IMR-90 (cell line): Measurements from ENCODE around the gene CD300LF. TPM values are rescaled to one million over a fixed set of nuclear protein-coding genes. Genes with fewer than 3 reads are reported as not detected.

ENCODE experiments used
- ATAC-seq: fragments of 200-7000 bp; cut with Tn5 transposase; 2 replicates; pipeline ENCODE4 v1.9.1; 2020; ENCODE audit warnings: low read depth, mild to moderate bottlenecking, moderate library complexity
- BruUV-seq: library from RNA; stranded (reverse); fragments of 400-500 nt; replicated peaks from 2 replicates; lab custom pipeline; 2021; lab: Mats Ljungman, UMichigan
- CTCF ChIA-PET: fragments of 300-600 bp; formaldehyde crosslinking; extraction: SDS; loops from one replicate; lab custom pipeline; 2021; ENCODE audit warnings: antibody characterized with exemption; lab: Yijun Ruan, JAX
- POLR2A ChIA-PET: fragments of 300-600 bp; sonication (Branson Sonifier 250); formaldehyde crosslinking; loops from one replicate; lab custom pipeline; 2022; ENCODE audit warnings: antibody characterized with exemption; ENCODE audit not compliant: unreplicated experiment; lab: Charles Lee
- DNase-seq: peaks from one replicate; pipeline ENCODE4 v3.0.0; 2013
- H2AFZ ChIP-seq: replicated peaks from 2 replicates; pipeline ENCODE3; 2013; ENCODE audit warnings: low read length, mild to moderate bottlenecking; ENCODE audit not compliant: poor library complexity
- H2AK5ac ChIP-seq: 2 replicates; pipeline ENCODE4 v1.6.1; 2013; ENCODE audit warnings: low read depth, low read length, inconsistent platforms
- H2AK9ac ChIP-seq: replicated peaks from 2 replicates; pipeline ENCODE3; 2013; ENCODE audit warnings: mild to moderate bottlenecking, low read depth, low read length, moderate library complexity; ENCODE audit not compliant: poor library complexity
- H2BK120ac ChIP-seq: 2 replicates; pipeline ENCODE4 v1.6.1; 2013; ENCODE audit warnings: low read depth, low read length, inconsistent platforms
- H2BK15ac ChIP-seq: 3 replicates; pipeline ENCODE4 v1.6.1; 2013; ENCODE audit warnings: low read depth, low read length, inconsistent platforms
- H2BK20ac ChIP-seq: 2 replicates; pipeline ENCODE4 v1.6.1; 2013; ENCODE audit warnings: low read depth, mild to moderate bottlenecking, inconsistent platforms, low read length, moderate library complexity
- H2BK5ac ChIP-seq: 2 replicates; pipeline ENCODE4 v1.6.1; 2013; ENCODE audit warnings: mild to moderate bottlenecking, low read depth, low read length, inconsistent platforms; ENCODE audit not compliant: poor library complexity, severe bottlenecking
- H3K14ac ChIP-seq: replicated peaks from 2 replicates; pipeline ENCODE4 v1.6.1; 2013; ENCODE audit warnings: low read depth, low read length, inconsistent platforms
- H3K18ac ChIP-seq: 2 replicates; pipeline ENCODE4 v1.6.1; 2013; ENCODE audit warnings: low read depth, low read length, control low read depth
- H3K23ac ChIP-seq: 2 replicates; pipeline ENCODE4 v1.6.1; 2013; ENCODE audit warnings: low read depth, low read length, inconsistent platforms
- H3K27ac ChIP-seq: 2 replicates; pipeline ENCODE4 v1.5.1; 2013; ENCODE audit warnings: mild to moderate bottlenecking, control low read depth, low read length; ENCODE audit not compliant: insufficient read depth
- H3K27me3 ChIP-seq: 2 replicates; pipeline ENCODE4 v1.6.1; 2013; ENCODE audit warnings: low read length; ENCODE audit not compliant: control insufficient read depth, insufficient read depth
- H3K36me3 ChIP-seq: 2 replicates; pipeline ENCODE4 v1.6.1; 2013; ENCODE audit warnings: low read length, mixed read lengths; ENCODE audit not compliant: control insufficient read depth, insufficient read depth
- H3K4ac ChIP-seq: 2 replicates; pipeline ENCODE4 v1.6.1; 2013; ENCODE audit warnings: low read depth, low read length, inconsistent platforms
- H3K4me1 ChIP-seq: 2 replicates; pipeline ENCODE4 v1.6.1; 2013; ENCODE audit warnings: low read length, mixed read lengths; ENCODE audit not compliant: control insufficient read depth, insufficient read depth
- H3K4me2 ChIP-seq: 2 replicates; pipeline ENCODE4 v1.6.1; 2013; ENCODE audit warnings: low read depth, mild to moderate bottlenecking, control low read depth, low read length, moderate library complexity
- H3K4me3 ChIP-seq: 2 replicates; pipeline ENCODE4 v1.5.1; 2013; ENCODE audit warnings: low read depth, mild to moderate bottlenecking, control low read depth, low read length, moderate library complexity; ENCODE audit not compliant: insufficient read depth
- H3K56ac ChIP-seq: 2 replicates; pipeline ENCODE4 v1.6.1; 2013; ENCODE audit warnings: low read length, inconsistent platforms; ENCODE audit not compliant: insufficient read depth; ENCODE audit errors: extremely low read depth
- H3K79me1 ChIP-seq, 2 experiments: 2 replicates each; pipeline ENCODE4 v1.6.1; 2013; ENCODE audit warnings: low read length in 2 of 2, inconsistent platforms in 1 of 2, low read depth in 1 of 2
- H3K9ac ChIP-seq: 2 replicates; pipeline ENCODE4 v1.6.1; 2013; ENCODE audit warnings: low read depth, low read length, control low read depth
- H3K9me1 ChIP-seq: 2 replicates; pipeline ENCODE4 v1.6.1; 2013; ENCODE audit warnings: low read length, inconsistent platforms; ENCODE audit not compliant: insufficient read depth
- H3K9me3 ChIP-seq: 2 replicates; pipeline ENCODE4 v1.6.1; 2013; ENCODE audit warnings: low read length; ENCODE audit not compliant: control insufficient read depth, insufficient read depth
- H4K20me1 ChIP-seq: 2 replicates; pipeline ENCODE4 v1.6.1; 2013; ENCODE audit warnings: low read length, inconsistent platforms; ENCODE audit not compliant: insufficient read depth
- H4K5ac ChIP-seq: 2 replicates; pipeline ENCODE4 v1.6.1; 2013; ENCODE audit warnings: mild to moderate bottlenecking, low read depth, low read length, control low read depth
- H4K8ac ChIP-seq, 2 experiments: 2 replicates each; pipeline ENCODE4 v1.6.1; 2013; ENCODE audit warnings: low read depth in 2 of 2, low read length in 2 of 2, control low read depth in 1 of 2, inconsistent platforms in 1 of 2
- H4K91ac ChIP-seq: 2 replicates; pipeline ENCODE4 v1.6.1; 2013; ENCODE audit warnings: low read depth, low read length, inconsistent platforms; ENCODE audit not compliant: insufficient read depth
- BHLHE40 ChIP-seq: fragments of 150-350 bp; IDR thresholded peaks from 2 replicates; pipeline ENCODE4 v1.6.1; 2016; ENCODE audit warnings: mild to moderate bottlenecking, low read depth, low read length
- CHD1 ChIP-seq: IDR thresholded peaks from 2 replicates; pipeline ENCODE4 v1.6.1; 2012; ENCODE audit warnings: low read depth, low read length, improper control_type of control experiment
- RAD21 ChIP-seq: IDR thresholded peaks from 2 replicates; pipeline ENCODE4 v1.6.1; 2012; ENCODE audit warnings: low read length, improper control_type of control experiment
- RCOR1 ChIP-seq: IDR thresholded peaks from 2 replicates; pipeline ENCODE4 v1.6.1; 2012; ENCODE audit warnings: mild to moderate bottlenecking, low read length, improper control_type of control experiment; ENCODE audit not compliant: insufficient replicate concordance
- WGBS, 2 experiments: methylation state at CpG; one replicate each; pipeline versions ENCODE4 v1.1.5 to v1.1.7; 2013; ENCODE audit warnings: missing lambda C conversion rate in 2 of 2; ENCODE audit not compliant: insufficient read length in 1 of 2; ENCODE audit errors: extremely low coverage in 2 of 2; 5-methylcytosine and 5-hydroxymethylcytosine counted together
- dilution Hi-C: fragments of 300-500 bp; cut with HindIII; formaldehyde crosslinking; loops from one replicate; pipeline ENCODE4 v1.14.3; 2018; ENCODE audit warnings: low sequenced_read_pairs; ENCODE audit not compliant: unreplicated experiment
- in situ Hi-C: fragments of 300-500 bp; cut with MboI; formaldehyde crosslinking; loops from 3 replicates; pipeline ENCODE4 v1.14.3; 2019; ENCODE audit warnings: low sequenced_read_pairs, inconsistent platforms, mixed read lengths
- intact Hi-C: fragments of 100-400 bp; cut with micrococcal nuclease; formaldehyde crosslinking; loops from 2 replicates; pipeline ENCODE4 v1.10.0; 2022
- polyA plus RNA-seq, 3 experiments: library from polyadenylated mRNA; depleted of rRNA; stranded (reverse); fragments of >200 nt; gene quantifications; 2 replicates each; pipeline ENCODE4 v1.2.3, GENCODE V29; 2012; ENCODE audit warnings: low replicate concordance in 1 of 3
- total RNA-seq: library from RNA; depleted of rRNA; stranded (reverse); fragments of >200 nt; gene quantifications from 2 replicates; pipeline ENCODE4 v1.2.3, GENCODE V29; 2012

CD300LF gene
- total and polyA plus RNA-seq, 2 of the 4 experiments (the other 2 are of a cell fraction): not detected

- Histone ChIP-seq H2BK15ac (no peak overlapping the region), H3K9me1 (0 out of 2 replicates have a peak, but pooled peaks cover 6% of the 10 kb centered on the region), H3K4me3 (no peak overlapping the region), H3K9ac (no peak overlapping the region), H2BK5ac (no peak overlapping the region), H3K4me2 (no peak overlapping the region), H2BK20ac (no peak overlapping the region), H3K27me3 (no peaks in the 10 kb centered on the region), H3K36me3 (no peaks in the 10 kb centered on the region), H4K8ac (no peak overlapping the region), H4K5ac (no peak overlapping the region), H2AK5ac (no peak overlapping the region), H4K91ac (no peak overlapping the region), H3K14ac (no peak overlapping the region), H3K9me3 (no peaks in the 10 kb centered on the region), H3K79me1 (peaks cover 0 to 10% of the 10 kb centered on the region in 2 experiments; a peak in 2 of 4 replicates), H4K20me1 (peaks cover 8% of the 10 kb centered on the region), H3K56ac (no peak overlapping the region), H3K18ac (no peak overlapping the region), H3K4ac (no peak overlapping the region), H3K27ac (no peak overlapping the region), H2AK9ac (peak overlapping the region; percentile 28), H2AFZ (peak overlapping the region; percentile 21), H3K23ac (no peak overlapping the region), H3K4me1 (peaks cover 25% of the 10 kb centered on the region), H2BK120ac (no peak overlapping the region)
- BruUV-seq: no TSS peak
- intact Hi-C loops: no loop called here
- 75% methylated on average over 3 of the region's 9 CpGs; no CpG with 5 or more reads in 1 of the 2 experiments for WGBS, 2 experiments
- ChIA-PET POLR2A (no interaction called here), CTCF (interaction anchor here (1.0 kb wide), 1 partner anchor 12 kb away, joined by 4 read pairs; no protein-coding TSS in a partner anchor)
- DNase-seq: no peak
- in situ Hi-C loops: no loop called here
- dilution Hi-C loops: no loop called here
- no peak for ATAC-seq
- TF ChIP-seq CHD1 (no peak), RAD21 (no peak), RCOR1 (no peak), BHLHE40 (no peak)
These were observed 46.6 kb upstream of the CD300LF start for GRCh38 chr17:74759243-74759801.
